Caco-2 (cell line): ENCODE measurements around the gene JAGN1. TPM values are rescaled to one million over a fixed set of nuclear protein-coding genes. Genes with fewer than 3 reads are reported as not detected.
"Not testable (repeated sequence)": the region's sequence is repeated elsewhere in the genome, so short reads cannot be mapped to it uniquely, and the experiment has no call there.

Experiments
- BruUV-seq: library from RNA; stranded (reverse); fragments of 400-500 nt; replicated peaks from 2 replicates; lab custom pipeline; 2021; lab: Mats Ljungman, UMichigan
- CTCF ChIA-PET: fragments of 300-600 bp; sonication (Branson Sonifier 250); formaldehyde crosslinking; loops from one replicate; lab custom pipeline; 2022; ENCODE audit warnings: antibody characterized with exemption; lab: Charles Lee
- POLR2A ChIA-PET: fragments of 300-600 bp; sonication (Branson Sonifier 250); formaldehyde crosslinking; loops from one replicate; lab custom pipeline; 2022; ENCODE audit warnings: antibody characterized with exemption; lab: Charles Lee
- DNase-seq, 2 experiments: peaks; one replicate each; pipeline versions ENCODE4 v3.0.0 to v3.0.0-alpha.2; 2020 to 2022
- H3K27me3 ChIP-seq: replicated peaks from 2 replicates; pipeline ENCODE4 v1.6.0; 2011; ENCODE audit warnings: low read length; ENCODE audit not compliant: control insufficient read depth, insufficient read depth
- H3K36me3 ChIP-seq: 2 replicates; pipeline ENCODE4 v1.5.1; 2011; ENCODE audit warnings: low read length; ENCODE audit not compliant: control insufficient read depth, insufficient read depth
- H3K4me1 ChIP-seq: fragments of 250-450 bp; sonication (Bioruptor Pico); 2 replicates; pipeline ENCODE4 v1.5.1; 2020; ENCODE audit warnings: mild to moderate bottlenecking
- H3K4me3 ChIP-seq: 2 replicates; pipeline ENCODE4 v1.5.1; 2011; ENCODE audit warnings: low read depth, mild to moderate bottlenecking, control low read depth, low read length
- H3K9me3 ChIP-seq: fragments of 250-450 bp; sonication (Bioruptor Pico); 2 replicates; pipeline ENCODE4 v1.5.1; 2020; ENCODE audit warnings: mild to moderate bottlenecking, moderate library complexity
- H3K27ac Mint-ChIP-seq: one replicate; pipeline ENCODE4 v1.8.0; 2022; ENCODE audit warnings: mixed read lengths; ENCODE audit not compliant: unreplicated experiment
- H3K27me3 Mint-ChIP-seq: one replicate; pipeline ENCODE4 v1.8.0; 2022; ENCODE audit warnings: mixed read lengths; ENCODE audit not compliant: insufficient read depth, unreplicated experiment
- H3K36me3 Mint-ChIP-seq: one replicate; pipeline ENCODE4 v1.8.0; 2022; ENCODE audit warnings: mild to moderate bottlenecking, mixed read lengths; ENCODE audit not compliant: insufficient read depth, unreplicated experiment
- H3K4me1 Mint-ChIP-seq: one replicate; pipeline ENCODE4 v1.8.0; 2022; ENCODE audit warnings: low read depth, mixed read lengths; ENCODE audit not compliant: unreplicated experiment
- H3K4me3 Mint-ChIP-seq: one replicate; pipeline ENCODE4 v1.8.0; 2022; ENCODE audit warnings: mild to moderate bottlenecking, moderate library complexity, mixed read lengths; ENCODE audit not compliant: unreplicated experiment
- H3K9me3 Mint-ChIP-seq: one replicate; pipeline ENCODE4 v1.8.0; 2022; ENCODE audit warnings: mixed read lengths; ENCODE audit not compliant: unreplicated experiment
- CTCF ChIP-seq, 2 experiments: fragments of 200-600 bp in 1 of 2; IDR thresholded peaks; 1 replicate in 1 of 2; 2 replicates in 1 of 2; pipeline versions ENCODE4 v1.5.1 to v1.8.0; 2011 to 2022; ENCODE audit warnings: antibody characterized with exemption in 1 of 2, control low read depth in 1 of 2, inconsistent platforms in 1 of 2, low read depth in 1 of 2, low read length in 1 of 2, mild to moderate bottlenecking in 1 of 2, moderate library complexity in 1 of 2; ENCODE audit not compliant: insufficient read depth in 1 of 2, severe bottlenecking in 1 of 2, unreplicated experiment in 1 of 2
- intact Hi-C: fragments of 100-400 bp; cut with micrococcal nuclease; formaldehyde crosslinking; loops from one replicate; pipeline ENCODE4 v1.10.0; 2022; ENCODE audit not compliant: unreplicated experiment
- total RNA-seq: library from RNA; stranded (reverse); gene quantifications from 2 replicates; pipeline ENCODE4 v1.2.3, GENCODE V29; 2022

JAGN1 gene
- total RNA-seq, 1 experiment from 2014 or later, result 34.2 TPM

DNA sequence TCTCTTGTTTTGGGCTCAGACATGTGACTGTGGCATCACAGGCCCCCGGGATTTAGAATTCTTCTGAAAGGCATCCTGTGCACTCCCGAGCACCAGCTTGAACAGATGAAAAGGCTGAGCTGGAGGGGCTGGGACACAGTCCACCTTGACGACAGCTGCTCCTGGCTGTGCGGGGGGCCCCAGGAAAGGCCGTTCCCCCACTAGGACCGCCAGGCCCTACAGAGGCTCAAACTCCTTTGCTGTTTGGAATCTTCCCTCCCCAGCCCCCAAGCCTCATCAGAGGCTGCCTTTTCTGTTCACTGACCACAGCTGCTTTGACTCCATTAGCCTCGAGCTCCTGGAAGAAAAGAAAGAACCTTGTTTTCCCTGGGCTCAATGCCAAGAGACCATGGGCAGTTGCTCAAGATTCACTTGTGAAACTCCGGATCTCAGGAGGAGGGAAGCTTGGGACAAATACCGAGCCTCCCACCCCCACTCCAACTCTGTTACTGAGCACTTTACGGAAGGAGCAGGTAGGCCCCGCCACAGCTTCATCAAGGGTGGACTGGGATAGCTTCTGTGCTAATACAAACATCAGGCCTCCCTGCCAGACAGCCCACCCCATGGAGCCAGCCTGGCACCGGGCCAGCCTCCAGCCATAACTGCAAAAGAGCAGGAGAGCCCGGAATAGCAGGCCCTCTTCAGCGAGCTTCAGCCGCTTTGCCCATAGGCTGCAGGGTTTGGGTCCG lies 26.0 kb upstream of the JAGN1 start:
- no peaks in the 10 kb centered on the region for H3K27me3 ChIP-seq
- no peaks in the 10 kb centered on the region for H3K4me1 Mint-ChIP-seq
- no peak overlapping the region for H3K4me3 ChIP-seq
- H3K36me3 Mint-ChIP-seq, result no peaks in the 10 kb centered on the region
- no peak overlapping the region for H3K27ac Mint-ChIP-seq
- intact Hi-C loops, result no loop called here
- no peaks in the 10 kb centered on the region for H3K27me3 Mint-ChIP-seq
- no peak for TF ChIP-seq CTCF (IDR thresholded peaks at IDR 0.05; ENCODE audit: insufficient read depth in 1 of 2, low read depth in 1 of 2, low read length in 1 of 2, severe bottlenecking in 1 of 2, unreplicated experiment in 1 of 2)
- POLR2A ChIA-PET, result no interaction called here
- CTCF ChIA-PET, result no interaction called here
- no peaks in the 10 kb centered on the region for H3K9me3 ChIP-seq
- no peaks in the 10 kb centered on the region; the same call in 1 of the 2 replicates for H3K4me1 ChIP-seq
- H3K36me3 ChIP-seq, result no peaks in the 10 kb centered on the region
- BruUV-seq, result no TSS peak
- H3K4me3 Mint-ChIP-seq, result no peak overlapping the region
- H3K9me3 Mint-ChIP-seq, result no peaks in the 10 kb centered on the region
- no peak for DNase-seq

- H3K9me3 ChIP-seq, H3K36me3 Mint-ChIP-seq, H3K36me3 ChIP-seq, H3K4me1 ChIP-seq, CTCF ChIA-PET, DNase-seq, H3K4me3 ChIP-seq, POLR2A ChIA-PET, H3K27me3 ChIP-seq, H3K27ac Mint-ChIP-seq, H3K27me3 Mint-ChIP-seq, BruUV-seq, H3K9me3 Mint-ChIP-seq, H3K4me3 Mint-ChIP-seq, intact Hi-C loops, H3K4me1 Mint-ChIP-seq: not testable (repeated sequence)
These were observed 25.2 kb upstream of the JAGN1 start for GRCh38 chr3:9865125-9865637.

GRCh38 chr3:9866639-9867038 lies 23.8 kb upstream of the JAGN1 start:
- Histone ChIP-seq H3K4me3 (no peak overlapping the region), H3K27me3 (no peaks in the 10 kb centered on the region), H3K4me1 (no peaks in the 10 kb centered on the region; the same call in 1 of the 2 replicates), H3K9me3 (no peaks in the 10 kb centered on the region), H3K36me3 (no peaks in the 10 kb centered on the region)
- Mint-ChIP-seq H3K4me3 (no peak overlapping the region), H3K4me1 (no peaks in the 10 kb centered on the region), H3K27ac (no peak overlapping the region), H3K36me3 (no peaks in the 10 kb centered on the region), H3K27me3 (no peaks in the 10 kb centered on the region), H3K9me3 (no peaks in the 10 kb centered on the region)
- BruUV-seq, result no TSS peak
- intact Hi-C loops, result no loop called here
- POLR2A ChIA-PET, result no interaction called here
- DNase-seq, result no peak
- TF ChIP-seq CTCF (IDR thresholded peaks at IDR 0.05; ENCODE audit: insufficient read depth in 1 of 2, low read depth in 1 of 2, low read length in 1 of 2, severe bottlenecking in 1 of 2, unreplicated experiment in 1 of 2), result no peak
- CTCF ChIA-PET, result no interaction called here
